ENCODE results near the gene TRAF7. TPM values are rescaled to one million over a fixed set of nuclear protein-coding genes. Genes with fewer than 3 reads are reported as not detected.

The TRAF7 gene
- total RNA-seq, 1 experiment from 2014 or later, result 111 TPM

GRCh38 chr16:2170587-2171435 lies 15.2 kb downstream of the TRAF7 start:
- Histone ChIP-seq H3K9me3 (no peaks in the 10 kb centered on the region), H3K4me3 (no peak overlapping the region), H3K27me3 (no peaks in the 10 kb centered on the region), H3K36me3 (peaks cover 87% of the 10 kb centered on the region)
- no peak for DNase-seq

- Histone ChIP-seq H3K27me3 (no peaks in the 10 kb centered on the region), H3K9me3 (no peaks in the 10 kb centered on the region), H3K36me3 (peaks cover 86% of the 10 kb centered on the region), H3K4me3 (no peak overlapping the region)
- DNase-seq, result no peak
Observed at GRCh38 chr16:2171601-2172178, 16.1 kb downstream of the TRAF7 start.

GRCh38 chr16:2172688-2173335 lies 17.2 kb downstream of the TRAF7 start:
- H3K36me3 ChIP-seq, result peaks cover 79% of the 10 kb centered on the region
- H3K27me3 ChIP-seq, result no peaks in the 10 kb centered on the region
- no peak for DNase-seq
- no peak overlapping the region for H3K4me3 ChIP-seq
- H3K9me3 ChIP-seq, result no peaks in the 10 kb centered on the region

GRCh38 chr16:2173366-2173765 lies 17.8 kb downstream of the TRAF7 start:
- no peaks in the 10 kb centered on the region for H3K27me3 ChIP-seq
- no peak for DNase-seq
- H3K9me3 ChIP-seq, result no peaks in the 10 kb centered on the region
- H3K4me3 ChIP-seq, result no peak overlapping the region
- peaks cover 76% of the 10 kb centered on the region for H3K36me3 ChIP-seq

- H3K9me3 ChIP-seq, result no peaks in the 10 kb centered on the region
- H3K36me3 ChIP-seq, result peaks cover 71% of the 10 kb centered on the region
- H3K27me3 ChIP-seq, result no peaks in the 10 kb centered on the region
- DNase-seq, result no peak
- no peak overlapping the region for H3K4me3 ChIP-seq
Observed at GRCh38 chr16:2173916-2174315, 18.3 kb downstream of the TRAF7 start.

GRCh38 chr16:2174396-2175131 lies 19.0 kb downstream of the TRAF7 start:
- H3K4me3 ChIP-seq, result no peak overlapping the region
- peaks cover 64% of the 10 kb centered on the region for H3K36me3 ChIP-seq
- DNase-seq, result no peak
- no peaks in the 10 kb centered on the region for H3K9me3 ChIP-seq
- H3K27me3 ChIP-seq, result no peaks in the 10 kb centered on the region

- Histone ChIP-seq H3K36me3 (peaks cover 56% of the 10 kb centered on the region), H3K27me3 (no peaks in the 10 kb centered on the region)
Observed at GRCh38 chr16:2175454-2175853, 19.9 kb downstream of the TRAF7 start.

GRCh38 chr16:2176047-2176446 lies 20.5 kb downstream of the TRAF7 start:
- Histone ChIP-seq H3K27me3 (no peaks in the 10 kb centered on the region), H3K36me3 (peaks cover 50% of the 10 kb centered on the region), H3K4me3 (no peak overlapping the region), H3K9me3 (no peaks in the 10 kb centered on the region)
- no peak for DNase-seq

More at GRCh38 chr16:2175454-2175853, 19.9 kb downstream of the TRAF7 start:
- Histone ChIP-seq H3K4me3 (no peak overlapping the region), H3K9me3 (no peaks in the 10 kb centered on the region)
- DNase-seq, result no peak

- H3K9me3 ChIP-seq, result no peaks in the 10 kb centered on the region
- DNase-seq, result no peak
- no peak overlapping the region for H3K4me3 ChIP-seq
- H3K27me3 ChIP-seq, result no peaks in the 10 kb centered on the region
- peaks cover 43% of the 10 kb centered on the region for H3K36me3 ChIP-seq
Observed at GRCh38 chr16:2177101-2177500, 21.5 kb downstream of the TRAF7 start.

- Histone ChIP-seq H3K36me3 (peaks cover 46% of the 10 kb centered on the region), H3K27me3 (no peaks in the 10 kb centered on the region), H3K9me3 (no peaks in the 10 kb centered on the region), H3K4me3 (no peak overlapping the region)
- no peak for DNase-seq
Observed at GRCh38 chr16:2177561-2177960, 22.0 kb downstream of the TRAF7 start.

GRCh38 chr16:2178321-2179106 lies 22.9 kb downstream of the TRAF7 start:
- Histone ChIP-seq H3K36me3 (peaks cover 43% of the 10 kb centered on the region), H3K9me3 (no peaks in the 10 kb centered on the region), H3K4me3 (no peak overlapping the region), H3K27me3 (no peaks in the 10 kb centered on the region)
- no peak for DNase-seq

- no peaks in the 10 kb centered on the region for H3K9me3 ChIP-seq
- no peaks in the 10 kb centered on the region for H3K27me3 ChIP-seq
- H3K4me3 ChIP-seq, result no peak overlapping the region
- H3K36me3 ChIP-seq, result peaks cover 40% of the 10 kb centered on the region
- DNase-seq, result no peak
Observed at GRCh38 chr16:2179107-2179501, 23.5 kb downstream of the TRAF7 start.

- DNase-seq, result no peak
- no peaks in the 10 kb centered on the region for H3K9me3 ChIP-seq
- no peaks in the 10 kb centered on the region for H3K27me3 ChIP-seq
- peaks cover 35% of the 10 kb centered on the region for H3K36me3 ChIP-seq
- H3K4me3 ChIP-seq, result no peak overlapping the region
Observed at GRCh38 chr16:2179576-2179975, 24.0 kb downstream of the TRAF7 start.

- Histone ChIP-seq H3K9me3 (no peaks in the 10 kb centered on the region), H3K4me3 (no peak overlapping the region), H3K27me3 (no peaks in the 10 kb centered on the region), H3K36me3 (peaks cover 26% of the 10 kb centered on the region)
- DNase-seq, result no peak
Observed at GRCh38 chr16:2180461-2180860, 24.9 kb downstream of the TRAF7 start.

GRCh38 chr16:2180962-2181923 lies 25.7 kb downstream of the TRAF7 start:
- peaks cover 19% of the 10 kb centered on the region for H3K36me3 ChIP-seq
- H3K27me3 ChIP-seq, result no peaks in the 10 kb centered on the region
- H3K9me3 ChIP-seq, result no peaks in the 10 kb centered on the region
- no peak overlapping the region for H3K4me3 ChIP-seq
- no peak for DNase-seq
